Ovary (tissue), 9 donors: ENCODE data around the gene ANKRD27. TPM values are rescaled to one million over a fixed set of nuclear protein-coding genes. Genes with fewer than 3 reads are reported as not detected.

ENCODE experiments used
- DNase-seq, 5 donors: peaks; one replicate each; pipeline ENCODE4 v3.0.0-alpha.2; 2019 to 2020
- H3K27ac ChIP-seq, 2 donors: fragments of 200-600 bp; one replicate each; pipeline versions ENCODE4 v1.5.1 to v1.8.0; 2019 to 2022
- H3K27me3 ChIP-seq: fragments of 200-600 bp; one replicate; pipeline ENCODE4 v1.8.0; 2022
- H3K36me3 ChIP-seq: fragments of 200-600 bp; sonication (generic); one replicate; pipeline ENCODE4 v1.5.1; 2019
- H3K4me1 ChIP-seq: one replicate; pipeline ENCODE4 v1.8.1; 2013; ENCODE audit warnings: mild to moderate bottlenecking, moderate library complexity; ENCODE audit not compliant: insufficient read depth
- H3K4me3 ChIP-seq: fragments of 200-600 bp; sonication (generic); one replicate; pipeline ENCODE4 v1.5.1; 2017
- H3K9me3 ChIP-seq, 2 donors: fragments of 200-600 bp in 1 of 2; sonication (generic) in 1 of 2; one replicate each; pipeline versions ENCODE4 v1.5.1 to v1.8.1; 2013 to 2019; ENCODE audit warnings: mild to moderate bottlenecking in 1 of 2, moderate library complexity in 1 of 2
- EP300 ChIP-seq: sonication (generic); formaldehyde crosslinking; IDR thresholded peaks from one replicate; pipeline ENCODE4 v1.6.1; 2017; ENCODE audit warnings: antibody characterized with exemption
- POLR2A ChIP-seq: fragments of 450-650 bp; IDR thresholded peaks from one replicate; pipeline ENCODE4 v1.6.1; 2017; ENCODE audit warnings: antibody characterized with exemption, mild to moderate bottlenecking, moderate library complexity
- WGBS, 3 donors: extraction: QIAGEN DNeasy Blood & Tissue Kit in 1 of 3; methylation state at CpG; one replicate each; pipeline versions ENCODE4 v1.1.5 to v1.1.7; 2013 to 2017; 5-methylcytosine and 5-hydroxymethylcytosine counted together
- intact Hi-C, 4 donors: fragments of 100-400 bp; cut with DNase I; formaldehyde crosslinking; loops; one replicate each; pipeline versions ENCODE4 v1.11.0 to v1.15.1; 2022 to 2023
- polyA plus RNA-seq, 2 donors: library from polyadenylated mRNA; stranded (reverse); fragments of 200-250 nt in 1 of 2; fragments of 350-450 nt in 1 of 2; fragmentation: Illumina TruSeq in 1 of 2; extraction: RNeasy Lipid Tissue Mini Kit (QIAGEN cat#74804) in 1 of 2; gene quantifications; one replicate each; pipeline ENCODE4 v1.2.3, GENCODE V29; 2013 to 2014
- small RNA-seq: library from RNA; depleted of rRNA; stranded (forward); fragments of <200 nt; gene quantifications from one replicate; pipeline ENCODE3, GENCODE V24; 2016
- total RNA-seq, 7 donors: library from RNA; depleted of rRNA in 2 of 7; stranded (reverse); fragments of >200 nt in 2 of 7; fragmentation: NEBNext Ultra II Directional in 3 of 7; extraction: Animal tissue kit (Norgen Biotek cat#: 25700) in 3 of 7; gene quantifications; one replicate each; pipeline versions ENCODE4 v1.1.0 to v1.2.4, GENCODE V29; 2016 to 2023
- TF ChIP-seq, protein P1 (sequence below), 3 donors: fragments of 450-650 bp in 2 of 3; fragments of 200-600 bp in 1 of 3; IDR thresholded peaks; one replicate each; pipeline versions ENCODE4 v1.5.1 to v1.8.0; 2016 to 2022; ENCODE audit warnings: antibody characterized with exemption in 3 of 3, mild to moderate bottlenecking in 1 of 3
- donor health status: DM: no; HTN: no; CAD: no; lungs with moderate emphysema.
- donor health status: DM: no; HTN: no; CAD: no.
- donor health status: Bipolar disorder and iron deficiency.
- donor health status: DM: yes; HTN: yes; CAD: no.
- donor health status: DM: no; HTN: no; CAD: no.
- donor health status: DM: yes; HTN: yes; CAD: no.

The ANKRD27 gene
- total and polyA plus RNA-seq, 9 donors, result 9.9 to 33.6 (median 21.9) TPM

DNA sequence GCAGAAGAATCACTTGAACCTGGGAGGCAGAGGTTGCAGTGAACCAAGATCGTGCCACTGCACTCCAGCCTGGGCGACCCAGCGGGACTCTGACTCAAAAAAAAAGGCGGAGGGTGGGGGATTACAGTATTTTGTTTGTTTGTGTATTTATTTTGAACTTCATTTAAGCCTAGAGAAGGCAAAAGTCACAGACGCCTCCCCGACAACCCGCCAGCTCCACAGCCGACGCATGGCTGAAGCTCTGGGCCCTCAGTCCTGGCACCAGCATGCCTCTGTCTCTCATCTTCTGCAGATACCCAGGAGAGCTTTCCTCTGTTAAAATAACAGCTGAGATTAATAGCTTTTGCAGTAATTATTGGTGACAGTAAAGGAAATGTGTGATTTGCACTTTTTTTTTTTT is 111.2 kb downstream of the ANKRD27 start:
- no peak for DNase-seq
- intact Hi-C loops, result loop anchor here in 2 of 4 donors (10.0 kb wide), 2 partner anchors 229 to 1879 kb away; no protein-coding TSS in a partner anchor
- Histone ChIP-seq H3K27me3 (no peaks in the 10 kb centered on the region), H3K36me3 (no peaks in the 10 kb centered on the region), H3K4me3 (no peak overlapping the region), H3K27ac (no peak overlapping the region), H3K4me1 (no peaks in the 10 kb centered on the region), H3K9me3 (no peaks in the 10 kb centered on the region)
- WGBS, 3 donors, result 86 to 89% (median 88%) methylated on average over 9 of the region's 9 CpGs
- TF ChIP-seq EP300, result no peak
- TF ChIP-seq, protein P1, sequence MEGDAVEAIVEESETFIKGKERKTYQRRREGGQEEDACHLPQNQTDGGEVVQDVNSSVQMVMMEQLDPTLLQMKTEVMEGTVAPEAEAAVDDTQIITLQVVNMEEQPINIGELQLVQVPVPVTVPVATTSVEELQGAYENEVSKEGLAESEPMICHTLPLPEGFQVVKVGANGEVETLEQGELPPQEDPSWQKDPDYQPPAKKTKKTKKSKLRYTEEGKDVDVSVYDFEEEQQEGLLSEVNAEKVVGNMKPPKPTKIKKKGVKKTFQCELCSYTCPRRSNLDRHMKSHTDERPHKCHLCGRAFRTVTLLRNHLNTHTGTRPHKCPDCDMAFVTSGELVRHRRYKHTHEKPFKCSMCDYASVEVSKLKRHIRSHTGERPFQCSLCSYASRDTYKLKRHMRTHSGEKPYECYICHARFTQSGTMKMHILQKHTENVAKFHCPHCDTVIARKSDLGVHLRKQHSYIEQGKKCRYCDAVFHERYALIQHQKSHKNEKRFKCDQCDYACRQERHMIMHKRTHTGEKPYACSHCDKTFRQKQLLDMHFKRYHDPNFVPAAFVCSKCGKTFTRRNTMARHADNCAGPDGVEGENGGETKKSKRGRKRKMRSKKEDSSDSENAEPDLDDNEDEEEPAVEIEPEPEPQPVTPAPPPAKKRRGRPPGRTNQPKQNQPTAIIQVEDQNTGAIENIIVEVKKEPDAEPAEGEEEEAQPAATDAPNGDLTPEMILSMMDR (IDR thresholded peaks at IDR 0.05), result no peak
- no peak for TF ChIP-seq POLR2A

DNA sequence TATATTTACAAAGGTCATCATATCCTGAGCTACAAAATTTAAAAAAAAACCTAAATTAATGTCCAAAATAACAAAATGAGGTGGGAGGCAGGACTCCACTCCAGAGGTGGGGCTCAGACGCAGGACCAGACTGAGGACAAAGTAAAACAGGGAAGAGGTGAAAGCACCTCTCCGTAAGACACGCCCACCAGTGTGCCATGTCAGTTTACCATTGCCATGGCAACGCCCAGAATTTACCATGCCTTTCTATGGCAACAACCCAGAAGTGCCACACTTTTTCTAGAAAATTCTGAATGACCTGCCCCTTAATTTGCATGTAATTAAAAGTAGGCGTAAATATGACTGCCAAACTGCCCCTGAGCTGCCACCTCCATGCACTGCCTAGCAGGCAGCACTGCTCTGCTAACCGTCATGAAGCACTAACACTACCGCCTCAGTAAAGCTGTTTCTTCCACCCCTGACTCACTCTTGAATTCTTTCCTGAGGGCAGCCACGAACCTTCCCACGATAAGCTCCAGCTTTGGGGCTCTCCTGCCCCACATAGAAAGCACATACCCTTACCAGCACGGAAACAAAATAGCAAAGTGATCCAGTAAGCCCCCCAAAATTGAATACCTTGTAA is 116.3 kb downstream of the ANKRD27 start:
- 58 to 64% (median 62%) methylated on average over 10 of the region's 10 CpGs for WGBS, 3 donors
- Histone ChIP-seq H3K4me3 (no peak overlapping the region), H3K27ac (no peak overlapping the region), H3K9me3 (no peaks in the 10 kb centered on the region), H3K4me1 (no peaks in the 10 kb centered on the region), H3K27me3 (no peaks in the 10 kb centered on the region), H3K36me3 (no peaks in the 10 kb centered on the region)
- TF ChIP-seq, protein P1 (IDR thresholded peaks at IDR 0.05), result no peak
- no peak for TF ChIP-seq EP300
- no peak for TF ChIP-seq POLR2A
- DNase-seq, result no peak
- intact Hi-C loops, result no loop called here

DNA sequence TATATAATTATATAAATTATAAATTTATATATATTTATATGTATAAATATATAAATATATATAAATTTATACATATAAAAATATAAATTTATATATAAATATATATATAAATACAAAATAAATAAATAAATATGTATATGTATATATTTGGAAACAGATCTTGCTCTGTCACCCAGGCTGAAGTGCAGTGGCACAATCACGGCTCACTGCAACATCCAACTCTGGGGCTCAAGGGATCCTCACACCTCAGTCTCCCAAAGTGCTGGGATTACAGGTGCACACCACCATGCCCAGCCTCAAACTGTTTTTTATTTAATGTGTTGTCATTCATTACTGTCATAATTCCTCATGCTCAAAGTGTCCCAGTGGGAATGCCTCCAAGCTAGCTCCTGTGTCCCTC is 119.2 kb downstream of the ANKRD27 start:
- TF ChIP-seq, protein P1 (IDR thresholded peaks at IDR 0.05), result no peak
- TF ChIP-seq EP300, result no peak
- no peak for TF ChIP-seq POLR2A
- H3K9me3 ChIP-seq, result no peaks in the 10 kb centered on the region
- intact Hi-C loops, result no loop called here

DNA sequence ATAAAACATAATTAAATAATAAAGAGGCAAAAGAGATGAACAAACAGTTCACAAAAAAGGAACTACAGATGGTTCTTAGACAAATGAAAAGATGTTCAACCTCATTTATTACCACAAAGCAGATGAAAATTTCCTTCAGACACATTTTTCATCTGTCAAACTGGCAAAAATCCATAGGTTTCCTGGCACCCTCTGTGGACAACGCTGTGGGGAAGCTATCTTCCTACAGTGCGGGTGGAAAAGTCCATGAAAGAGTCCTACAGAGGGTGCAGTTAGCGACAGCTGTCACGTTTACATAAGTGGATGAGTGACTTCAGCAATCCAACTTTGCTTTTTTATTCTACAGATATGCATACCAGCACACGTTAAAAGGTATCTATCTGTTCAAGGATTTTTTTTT is 124.3 kb downstream of the ANKRD27 start:
- intact Hi-C loops, result no loop called here
- no peak for DNase-seq
- 49 to 57% (median 53%) methylated on average over 5 of the region's 5 CpGs for WGBS, 3 donors

More for the DNA sequence above, 119.2 kb downstream of the ANKRD27 start:
- H3K27me3 ChIP-seq, result no peaks in the 10 kb centered on the region
- H3K36me3 ChIP-seq, result no peaks in the 10 kb centered on the region
- H3K4me1 ChIP-seq, result no peaks in the 10 kb centered on the region
- DNase-seq, result no peak
- 60 to 93% (median 93%) methylated on average over 1 of the region's 1 CpG for WGBS, 3 donors
- H3K4me3 ChIP-seq, result no peak overlapping the region
- no peak overlapping the region for H3K27ac ChIP-seq

More for the DNA sequence above, 124.3 kb downstream of the ANKRD27 start:
- Histone ChIP-seq H3K27ac (no peak overlapping the region), H3K27me3 (no peaks in the 10 kb centered on the region), H3K36me3 (no peaks in the 10 kb centered on the region), H3K9me3 (no peaks in the 10 kb centered on the region), H3K4me1 (no peaks in the 10 kb centered on the region), H3K4me3 (no peak overlapping the region)
- no peak for TF ChIP-seq EP300
- TF ChIP-seq, protein P1 (IDR thresholded peaks at IDR 0.05), result no peak

Small RNA genes lying within 50 kb of the gene (small RNA-seq; reads per million reads assigned to genes)
- not detected for gene RN7SL789P
- not detected for gene SNORA68B

Other genes starting within 250 kb of the ANKRD27 start
- gene PDCD5, start 94.0 kb downstream of the ANKRD27 start, total RNA-seq, result 10 to 100 TPM; 53.2 to 92.4 (median 67.1) TPM
- gene PDCD5, start 94.0 kb downstream of the ANKRD27 start, polyA plus RNA-seq, result 100 to 1,000 TPM in 1 of 2 donors, 10 to 100 TPM in 1; 63.3 to 122 TPM
- under 1 TPM in 2 of 7 donors, not detected in 5; 0.17 to 0.31 TPM for gene RGS9BP, start 668 bp upstream of the ANKRD27 start, total RNA-seq
- under 1 TPM; 0.06 to 0.15 TPM for gene RGS9BP, start 668 bp upstream of the ANKRD27 start, polyA plus RNA-seq
- gene NUDT19, start 16.6 kb upstream of the ANKRD27 start, total RNA-seq, result 1 to 10 TPM; 3.6 to 10.0 (median 6.3) TPM
- gene NUDT19, start 16.6 kb upstream of the ANKRD27 start, polyA plus RNA-seq, result 10 to 100 TPM in 1 of 2 donors, 1 to 10 TPM in 1; 4.6 to 13.0 TPM
- 1 to 10 TPM in 6 of 7 donors, under 1 TPM in 1; 0.23 to 3.2 (median 2.4) TPM for gene TDRD12, start 44.6 kb upstream of the ANKRD27 start, total RNA-seq
- gene TDRD12, start 44.6 kb upstream of the ANKRD27 start, polyA plus RNA-seq, result 1 to 10 TPM in 1 of 2 donors, under 1 TPM in 1; 0.63 to 1.1 TPM
- gene SLC7A9, start 194.6 kb upstream of the ANKRD27 start, total RNA-seq, result under 1 TPM; 0.23 to 0.95 (median 0.64) TPM
- under 1 TPM; 0.53 to 0.72 TPM for gene SLC7A9, start 194.6 kb upstream of the ANKRD27 start, polyA plus RNA-seq